ENCODE data around the gene TEAD3. TPM values are rescaled to one million over a fixed set of nuclear protein-coding genes. Genes with fewer than 3 reads are reported as not detected.
A peak's percentile ranks its signal among the peaks of the same experiment; 100 is the strongest.
"Not testable (repeated sequence)": the region's sequence is repeated elsewhere in the genome, so short reads cannot be mapped to it uniquely, and the experiment has no call there.

TEAD3 gene
- 6.9 and 7.3 TPM in 2 replicates for total RNA-seq (2014; rRNA removed; shearing (Covaris generic))

- peak; percentile 84 for DNase-seq (ENCODE audit: low read depth)
Measured at GRCh38 chr6:35496841-35497570, at the start of gene TEAD3. Gene TEAD3 (minus strand): TSS chr6:35497079.

DNA sequence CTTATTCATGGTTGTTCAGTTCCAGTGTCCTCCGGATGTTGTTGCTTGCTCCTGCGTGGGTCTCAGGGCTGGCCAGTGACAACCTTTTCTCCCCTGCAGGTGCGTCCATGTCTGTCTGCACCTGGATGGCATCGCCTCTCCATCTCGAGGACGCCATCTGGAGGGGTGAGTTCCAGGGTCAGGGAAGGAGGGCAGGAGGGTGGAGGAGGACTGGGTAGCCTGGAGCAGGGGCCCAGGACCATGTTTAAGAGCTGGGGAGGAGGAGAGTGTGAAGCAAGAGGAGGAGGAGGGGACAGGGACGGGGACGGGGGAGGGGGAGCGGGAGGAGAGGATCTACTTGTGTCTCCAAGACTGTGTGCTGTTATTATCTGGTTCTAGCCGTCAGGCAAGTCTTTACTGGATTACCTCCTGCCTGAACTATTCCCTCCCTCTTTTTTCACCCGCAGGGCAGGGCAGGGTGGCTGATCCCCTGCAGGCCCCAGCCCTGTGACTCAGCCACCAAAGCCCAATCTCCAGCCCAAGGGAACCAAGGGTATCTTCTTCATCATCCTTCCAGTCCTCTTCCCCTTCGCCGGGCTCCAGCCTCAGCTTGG lies 48.0 kb upstream of the TEAD3 start:
- DNase-seq (ENCODE audit: low read depth), result peak; percentile 22

DNA sequence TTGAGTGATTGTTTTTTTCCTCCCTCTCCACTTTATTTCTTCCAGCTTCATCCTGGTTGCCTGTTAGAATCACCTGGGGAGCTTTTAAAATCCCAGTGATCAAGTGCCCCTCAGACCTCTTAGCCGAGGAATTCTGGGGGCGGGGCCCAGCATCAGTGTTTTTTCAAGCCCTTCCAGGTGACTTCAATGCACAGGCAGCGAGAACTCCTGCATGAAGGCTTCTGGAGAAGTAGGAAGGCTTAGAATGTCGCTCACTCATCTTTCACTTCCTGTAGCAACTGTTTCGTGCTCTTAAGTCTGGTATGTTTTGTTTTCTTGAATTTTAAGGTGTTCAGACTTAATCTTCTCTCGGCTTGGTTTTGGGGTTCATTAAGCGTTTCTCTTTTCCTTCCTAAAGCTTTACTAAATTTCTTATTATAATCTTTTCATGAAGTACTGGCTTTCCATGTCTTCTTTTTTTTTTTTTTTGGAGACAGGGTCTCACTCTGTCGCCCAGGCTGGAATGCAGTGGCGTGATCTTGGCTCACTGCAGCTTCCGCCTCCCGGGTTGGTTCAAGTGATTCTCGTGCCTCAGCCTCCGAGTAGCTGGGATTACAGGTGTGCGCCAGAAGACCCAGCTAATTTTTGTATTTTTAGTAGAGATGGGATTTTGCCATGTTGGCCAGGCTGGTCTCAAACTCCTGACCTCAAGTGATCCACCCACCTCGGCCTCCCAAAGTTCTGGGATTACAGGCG lies 46.7 kb upstream of the TEAD3 start:
- no peak for DNase-seq (ENCODE audit: low read depth)

DNA sequence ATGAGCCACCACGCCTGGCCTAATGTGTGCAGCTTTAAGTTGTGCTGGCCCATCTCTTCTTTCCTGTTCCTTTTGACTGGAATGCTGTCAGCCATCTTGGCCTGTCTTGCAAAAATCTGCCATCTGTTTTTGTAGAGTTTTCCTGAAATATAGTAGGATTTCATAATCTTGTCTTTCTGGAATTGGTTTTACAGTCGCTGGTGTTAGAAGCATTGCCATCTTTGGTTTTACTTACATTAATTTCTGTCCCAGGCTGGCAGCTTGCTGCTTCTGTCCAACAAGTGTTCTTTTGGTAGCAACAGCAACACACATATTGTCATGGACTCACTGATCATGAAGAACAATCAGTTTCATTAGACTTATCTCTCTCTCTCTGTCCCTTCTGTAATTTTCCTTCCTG lies 45.0 kb upstream of the TEAD3 start:
- DNase-seq (ENCODE audit: low read depth), result no peak

- no peak for DNase-seq (ENCODE audit: low read depth)
Measured at GRCh38 chr6:35539223-35539622, 42.3 kb upstream of the TEAD3 start.

- DNase-seq (ENCODE audit: low read depth), result not testable (repeated sequence)
Measured at GRCh38 chr6:35535847-35536246, 39.0 kb upstream of the TEAD3 start.

- no peak for DNase-seq (ENCODE audit: low read depth)
Measured at GRCh38 chr6:35534407-35535170, 37.7 kb upstream of the TEAD3 start.

- no peak for DNase-seq (ENCODE audit: low read depth)
Measured at GRCh38 chr6:35533981-35534380, 37.1 kb upstream of the TEAD3 start.

DNA sequence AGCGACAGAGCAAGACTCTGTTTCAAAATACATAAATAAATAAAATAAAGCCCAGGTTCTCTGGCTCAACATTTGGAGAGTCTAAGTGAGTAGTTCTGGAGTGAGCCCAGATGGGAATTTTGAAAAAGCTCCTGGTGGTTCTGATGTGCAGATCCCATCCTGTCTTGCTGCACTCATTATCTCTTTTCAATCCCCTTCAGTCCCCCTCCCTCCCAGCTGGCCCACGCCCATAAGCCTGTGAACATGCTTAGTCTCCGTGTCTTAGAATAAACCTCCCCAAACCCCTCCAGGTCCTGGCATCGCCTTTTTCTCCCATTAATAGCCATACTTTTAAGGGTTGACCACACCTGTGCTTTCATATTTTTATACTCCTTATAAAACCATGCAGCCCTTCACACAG lies 35.2 kb upstream of the TEAD3 start:
- no peak for DNase-seq (ENCODE audit: low read depth)

DNA sequence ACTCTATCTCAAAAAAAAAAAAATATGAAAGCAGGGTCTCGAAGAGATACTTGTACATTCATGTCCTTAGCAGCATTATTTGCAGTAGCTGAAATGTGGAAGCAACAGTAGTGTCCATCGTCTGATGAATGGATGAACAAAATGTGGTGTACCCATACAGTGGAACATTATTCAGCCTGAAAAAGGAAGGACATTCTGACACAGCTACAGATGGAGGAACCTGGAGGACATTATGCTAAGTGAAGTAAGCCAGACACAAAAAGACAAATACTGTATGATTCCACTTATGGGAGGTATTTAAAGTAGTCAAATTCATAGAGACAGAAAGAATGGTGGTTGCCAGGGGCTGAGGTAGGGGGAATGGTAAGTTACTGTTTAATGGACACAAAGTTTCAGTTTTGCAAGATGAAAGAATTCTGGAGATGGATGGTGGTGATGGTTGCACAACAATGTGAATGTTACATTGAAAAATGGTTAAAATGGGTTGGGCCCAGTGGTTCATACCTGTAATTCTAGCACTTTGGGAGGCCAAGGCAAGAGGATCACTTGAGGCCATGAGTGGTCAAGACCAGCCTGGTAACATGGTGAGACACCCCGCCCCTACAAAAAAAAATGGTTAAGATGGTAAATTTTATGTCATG lies 27.6 kb upstream of the TEAD3 start:
- DNase-seq (ENCODE audit: low read depth), result no peak

GRCh38 chr6:35522660-35523658 lies 26.1 kb upstream of the TEAD3 start:
- peak; percentile 79 for DNase-seq (ENCODE audit: low read depth)

DNA sequence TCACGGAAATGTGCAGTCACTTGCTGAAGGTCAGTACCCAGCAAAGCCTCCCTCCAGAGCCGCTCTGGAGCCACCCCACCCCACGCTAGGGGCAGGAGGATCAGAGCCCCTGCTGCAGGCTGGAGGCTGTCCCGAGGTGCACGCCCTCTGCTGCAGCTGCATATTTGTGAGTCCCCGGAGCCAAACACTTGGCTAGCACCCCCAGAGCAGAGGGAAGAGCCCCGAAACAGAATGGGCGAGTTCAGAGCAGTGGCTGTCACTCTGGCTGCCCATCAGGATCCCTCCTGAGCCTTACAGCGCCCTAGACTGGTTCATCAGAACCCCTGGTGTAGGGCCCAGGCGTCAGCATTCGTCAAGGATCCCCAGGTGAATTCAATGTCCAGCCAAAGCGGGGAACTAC lies 25.3 kb upstream of the TEAD3 start:
- DNase-seq (ENCODE audit: low read depth), result no peak

DNA sequence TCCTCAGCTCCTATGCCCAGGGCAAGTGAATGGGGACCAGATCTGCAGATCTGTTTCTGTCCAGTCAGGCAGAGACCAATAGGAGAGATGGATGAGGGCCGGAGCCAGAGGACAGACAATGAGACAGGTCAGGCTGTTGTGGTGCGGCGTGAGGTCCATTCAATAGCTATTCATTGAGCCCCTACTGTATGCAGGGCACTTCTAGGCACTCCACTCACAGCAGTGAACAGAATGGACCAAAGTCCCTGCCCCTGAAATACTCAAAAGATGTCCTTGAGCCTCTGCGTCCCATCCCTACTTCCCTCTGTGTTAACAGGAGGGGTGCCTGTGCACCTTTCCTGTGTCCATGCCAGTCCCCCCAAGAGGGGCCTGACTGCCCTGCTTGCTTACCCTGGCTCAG lies 24.4 kb upstream of the TEAD3 start:
- no peak for DNase-seq (ENCODE audit: low read depth)

DNA sequence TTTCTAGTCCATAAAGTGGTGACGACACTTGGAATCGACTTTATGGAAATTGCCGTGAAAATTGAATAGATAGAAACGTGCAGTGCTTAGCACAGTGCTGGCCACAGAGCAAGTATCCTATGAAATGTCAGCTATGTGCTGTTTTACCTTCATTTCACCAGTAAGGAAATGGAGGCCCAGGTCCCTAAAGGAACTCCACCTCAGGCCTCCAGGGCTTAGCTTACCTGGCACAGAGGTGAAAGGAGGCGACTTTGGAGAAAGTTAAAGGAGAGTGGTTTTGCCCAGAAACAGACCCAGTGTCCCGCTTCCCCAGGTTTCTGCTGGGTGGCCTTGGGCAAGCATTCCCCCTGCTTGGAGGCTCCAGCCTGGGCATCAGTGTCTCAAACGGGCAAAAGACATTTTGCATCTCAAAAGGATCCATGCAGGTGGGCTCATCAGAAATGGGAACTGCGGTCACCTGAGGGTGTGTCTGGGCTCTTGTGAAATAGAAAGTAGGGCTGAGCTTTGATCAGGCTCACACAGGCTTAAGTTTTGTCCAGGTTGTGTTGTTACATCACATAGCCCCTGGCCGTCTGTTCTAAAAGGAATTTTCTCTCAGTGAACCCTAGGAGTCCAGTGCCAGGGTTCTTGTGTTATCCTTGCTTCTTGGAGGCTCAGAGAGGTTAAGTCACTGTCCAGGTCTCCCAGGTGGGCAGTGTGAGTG lies 22.6 kb upstream of the TEAD3 start:
- no peak for DNase-seq (ENCODE audit: low read depth)

DNA sequence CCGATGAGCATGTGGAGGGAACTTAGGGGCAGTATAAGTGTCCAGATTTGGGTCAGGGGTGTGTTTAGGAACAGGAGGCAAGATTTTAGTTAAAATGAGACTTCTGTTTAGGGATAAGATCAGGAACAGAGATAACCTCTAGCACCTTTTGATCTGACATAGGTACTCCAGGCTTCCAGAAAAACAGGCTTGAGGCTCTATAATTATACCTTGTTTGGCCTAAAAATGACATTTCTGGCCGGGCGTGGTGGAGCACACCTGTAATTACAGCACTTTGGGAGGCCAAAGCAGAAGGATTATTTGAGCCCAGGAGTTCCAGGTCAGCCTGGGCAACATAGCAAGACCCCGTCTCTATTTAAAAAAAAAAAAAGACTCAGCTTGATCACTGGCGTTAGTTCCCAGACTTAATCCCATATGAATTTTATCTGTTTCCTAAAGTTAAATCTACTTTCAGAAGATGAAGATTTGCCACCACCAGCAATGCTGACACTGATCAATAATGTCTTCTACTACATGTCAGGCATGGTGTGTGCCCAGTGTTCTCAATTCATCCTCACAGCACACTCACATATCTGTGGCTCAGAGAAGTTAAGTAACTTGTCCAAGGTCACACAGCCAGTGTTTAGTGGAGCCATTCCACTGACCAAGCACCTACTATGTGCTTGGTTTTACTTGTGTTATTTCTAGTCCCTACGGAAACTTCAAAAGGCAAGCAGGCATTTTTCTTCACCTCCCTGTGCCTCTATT lies 21.9 kb upstream of the TEAD3 start:
- DNase-seq (ENCODE audit: low read depth), result no peak

DNA sequence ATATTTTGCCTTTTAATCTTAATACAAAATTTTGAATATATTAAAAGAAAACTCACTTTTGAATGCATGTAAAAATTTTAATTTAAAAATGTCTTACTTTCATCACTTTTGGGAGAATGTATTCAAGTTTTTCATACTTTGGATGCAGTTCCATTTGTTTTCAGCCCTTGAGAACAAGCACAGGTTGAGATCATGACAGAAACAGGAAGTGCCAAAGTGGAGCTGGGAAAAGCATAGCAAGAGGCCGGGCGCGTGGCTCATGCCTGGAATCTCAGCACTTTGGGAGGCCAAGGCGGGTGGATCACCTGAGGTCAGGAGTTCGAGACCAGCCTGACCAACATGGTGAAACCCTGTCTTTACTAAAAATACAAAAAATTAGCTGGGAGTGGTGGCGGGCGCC lies 21.1 kb upstream of the TEAD3 start:
- not testable (repeated sequence) for DNase-seq (ENCODE audit: low read depth)

DNA sequence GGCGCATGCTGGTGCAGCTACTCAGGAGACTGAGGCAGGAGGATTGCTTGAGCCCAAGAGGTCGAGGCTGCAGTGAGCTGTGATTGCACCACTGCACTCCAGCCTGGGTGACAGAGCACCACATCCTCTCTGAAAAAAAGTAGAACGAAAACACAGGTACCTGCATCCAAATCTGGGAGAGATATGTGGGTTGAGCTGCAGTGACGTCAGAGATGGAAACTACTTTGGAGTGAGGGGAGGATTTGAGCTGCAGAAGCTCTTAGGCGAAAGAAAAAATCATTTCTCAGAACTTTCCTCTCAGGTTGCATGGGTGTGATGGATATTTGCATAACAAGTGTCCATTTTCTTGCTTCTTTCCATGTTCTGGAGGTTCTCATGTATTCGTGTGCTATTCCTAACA lies 19.8 kb upstream of the TEAD3 start:
- no peak for DNase-seq (ENCODE audit: low read depth)

GRCh38 chr6:35515939-35516338 lies 19.1 kb upstream of the TEAD3 start:
- not testable (repeated sequence) for DNase-seq (ENCODE audit: low read depth)

DNA sequence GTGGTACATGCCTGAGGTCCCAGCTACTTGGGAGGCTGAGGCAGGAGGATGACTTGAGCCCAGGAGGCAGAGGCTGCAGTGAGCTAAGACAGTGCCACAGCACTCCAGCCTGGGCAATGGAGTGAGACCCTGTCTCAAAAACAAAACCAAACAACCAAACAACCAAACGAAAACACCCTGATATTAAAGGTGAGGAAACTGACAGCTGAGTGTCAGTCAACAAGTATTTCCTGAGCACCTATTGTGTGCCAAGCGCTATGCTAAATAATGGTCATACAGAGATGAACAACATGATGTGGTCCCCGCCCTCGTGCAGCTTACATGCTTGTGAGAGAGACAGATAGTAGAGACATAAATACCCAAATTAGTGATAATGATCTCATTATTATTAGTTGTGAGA lies 17.7 kb upstream of the TEAD3 start:
- no peak for DNase-seq (ENCODE audit: low read depth)

Measured in Daoy (cell line).